ENCODE results near the gene SSR1. TPM values are rescaled to one million over a fixed set of nuclear protein-coding genes. Genes with fewer than 3 reads are reported as not detected.

Gene SSR1
- total and polyA plus RNA-seq, 9 of the 15 experiments (the other 6 are each of a cell fraction or from before 2014, with no cell fraction given) = 87.7 to 220 (median 144) TPM

GRCh38 chr6:7238900-7239589 lies 74.0 kb downstream of the SSR1 start (continued):
- TF ChIP-seq MGA (IDR thresholded peaks at IDR 0.05) = peak; percentile 71
- TF ChIP-seq GATAD2B (IDR thresholded peaks at IDR 0.05; ENCODE audit: borderline replicate concordance) = no peak
- no peak for TF ChIP-seq ZC3H8 (IDR thresholded peaks at IDR 0.05)
- no peak for TF ChIP-seq STAT5B (CRISPR knock-in tag; IDR thresholded peaks at IDR 0.05)
- no peak; a peak in 1 of 3 replicates for TF ChIP-seq CBX3 (IDR thresholded peaks at IDR 0.05; ENCODE audit: borderline replicate concordance in 1 of 2, low read length in 2 of 2)
- TF ChIP-seq GABPA (tag; conservative IDR thresholded peaks at IDR 0.05; ENCODE audit: low read depth) = no peak
- no peak for TF ChIP-seq RERE (CRISPR knock-in tag; IDR thresholded peaks at IDR 0.05; ENCODE audit: borderline replicate concordance)
- TF ChIP-seq POLR3G (IDR thresholded peaks at IDR 0.05; ENCODE audit: extremely low read depth, insufficient read length, insufficient replicate concordance) = no peak
- TF ChIP-seq ATF7 (IDR thresholded peaks at IDR 0.05) = peak; percentile 53; the same call in 1 of the 2 replicates
- no peak for TF ChIP-seq XRCC4 (IDR thresholded peaks at IDR 0.05; ENCODE audit: extremely low read depth, insufficient read depth, insufficient read length)
- no peak for TF ChIP-seq ILK (tag; IDR thresholded peaks at IDR 0.05; ENCODE audit: borderline replicate concordance, low read depth)
